Ramos (cell line): Measurements from ENCODE around the gene RPS4Y1.
"Not testable (repeated sequence)": the region's sequence is repeated elsewhere in the genome, so short reads cannot be mapped to it uniquely, and the experiment has no call there.

Source experiments
- in situ Hi-C: fragments of 300-500 bp; cut with MboI; formaldehyde crosslinking; loops from one replicate; pipeline ENCODE4 v1.14.3; 2022; ENCODE audit warnings: low sequenced_read_pairs; ENCODE audit not compliant: unreplicated experiment

RPS4Y1 gene

DNA sequence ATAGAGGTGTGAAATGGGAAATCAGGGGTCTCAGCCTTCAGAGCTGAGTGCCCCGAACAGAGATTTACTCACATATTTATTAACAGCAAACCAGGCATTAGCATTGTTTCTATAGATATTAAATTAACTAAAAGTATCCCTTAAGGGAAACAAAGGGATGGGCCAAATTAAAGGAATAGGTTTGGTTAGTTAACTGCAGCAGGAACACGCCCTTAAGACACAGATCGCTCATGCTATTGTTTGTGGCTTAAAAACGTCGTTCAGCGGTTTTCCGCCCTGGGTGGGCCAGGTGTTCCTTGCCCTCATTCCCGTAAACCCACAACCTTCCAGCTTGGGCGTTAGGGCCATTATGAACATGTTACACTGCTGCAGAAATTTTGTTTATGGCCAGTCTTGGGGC, 30.8 kb downstream of the RPS4Y1 start:
- in situ Hi-C loops, result not testable (repeated sequence)

DNA sequence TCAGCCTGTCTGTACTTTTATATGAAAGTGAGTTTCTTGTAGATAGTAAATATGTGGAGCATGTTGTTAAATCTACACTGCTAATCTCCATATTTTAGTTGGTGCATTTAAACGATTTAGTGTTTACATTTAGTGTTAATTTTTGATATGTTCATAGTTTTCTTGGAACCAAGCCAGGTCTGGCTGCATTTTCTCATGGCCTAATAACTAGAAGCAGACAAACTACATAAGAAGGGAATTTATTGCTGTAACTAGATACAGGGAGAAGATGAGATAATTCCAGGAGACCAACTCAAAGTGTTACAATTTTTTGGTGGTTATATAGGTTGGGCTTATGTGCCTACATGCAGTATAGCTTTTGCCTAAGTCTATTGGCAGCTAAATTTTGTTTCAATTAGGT, 32.8 kb downstream of the RPS4Y1 start:
- in situ Hi-C loops, result no loop called here

DNA sequence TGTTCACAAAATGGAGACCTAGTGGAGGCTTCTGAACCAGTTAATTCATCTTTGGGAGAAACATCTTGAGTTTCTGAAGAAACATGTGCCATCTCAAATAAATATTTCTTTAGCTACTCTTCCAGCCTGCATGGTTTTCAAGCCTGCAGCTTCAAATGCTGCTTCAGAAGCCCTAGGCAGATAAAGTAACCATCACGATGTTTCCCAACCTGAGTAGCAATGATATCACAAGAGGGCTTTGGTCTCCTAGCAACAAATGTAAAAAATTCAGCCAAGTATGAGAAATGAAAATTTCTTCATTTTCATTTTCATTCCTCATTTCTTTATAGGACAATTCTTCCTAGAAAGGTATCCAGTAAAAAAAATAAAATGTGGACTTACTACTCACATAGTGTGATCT, 42.2 kb downstream of the RPS4Y1 start:
- in situ Hi-C loops, result no loop called here

DNA sequence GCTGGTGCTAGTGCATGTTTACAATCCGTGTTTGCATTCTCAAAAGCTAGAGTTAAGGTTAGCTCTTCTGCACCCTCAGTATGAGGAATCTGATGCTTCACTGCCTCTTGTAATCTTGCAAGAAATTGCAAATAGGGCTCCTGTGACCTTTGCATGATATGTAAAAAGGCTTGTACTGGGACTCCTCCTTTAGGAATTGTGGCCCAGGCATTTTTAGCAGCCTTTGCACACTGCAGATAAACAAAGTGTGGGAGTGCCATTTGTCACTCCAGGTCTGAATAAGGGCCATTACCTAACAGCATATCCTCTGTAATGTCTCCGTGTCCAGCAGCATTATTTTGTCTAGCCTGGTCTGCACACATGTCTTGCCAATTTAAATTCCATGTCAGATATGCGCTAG, 44.5 kb downstream of the RPS4Y1 start:
- in situ Hi-C loops, result no loop called here

DNA sequence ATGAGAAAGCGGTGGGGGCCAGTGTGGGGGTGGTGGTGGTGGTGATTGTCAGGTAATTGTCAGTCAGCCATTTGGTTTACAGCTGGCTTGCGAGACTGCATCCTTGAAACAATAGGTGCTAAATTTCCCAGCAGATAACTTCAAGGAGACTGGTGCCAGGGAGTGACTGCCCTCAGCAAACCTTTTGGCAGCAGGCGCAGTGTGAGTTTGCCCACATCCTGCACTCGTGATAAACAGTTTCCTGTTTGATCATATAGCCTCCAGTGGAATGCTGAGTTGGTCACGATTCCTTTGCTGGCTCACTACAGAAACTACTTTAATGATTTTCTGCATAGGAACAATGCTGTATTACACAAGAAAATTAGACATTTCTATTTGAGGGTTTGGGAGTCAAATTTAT, 46.0 kb downstream of the RPS4Y1 start:
- in situ Hi-C loops, result no loop called here

DNA sequence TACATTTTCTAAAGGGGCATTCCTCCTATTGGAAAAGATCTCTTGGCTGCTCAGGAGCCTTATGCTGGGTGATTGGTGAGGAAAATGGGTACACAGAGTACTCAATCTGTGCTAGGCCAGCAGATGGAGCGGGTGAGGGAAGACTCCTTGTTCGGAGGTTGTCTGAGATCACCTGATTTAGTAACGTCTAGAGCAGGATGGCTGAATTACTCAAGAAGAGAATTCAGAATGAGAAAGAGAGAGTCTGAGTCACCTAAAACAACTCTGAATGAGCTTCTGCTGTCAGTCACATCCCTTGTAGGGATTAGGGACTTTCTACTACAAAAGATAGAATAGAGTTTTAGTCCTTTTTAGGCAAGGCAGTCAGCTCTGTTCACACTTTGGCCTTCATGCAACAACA, 46.6 kb downstream of the RPS4Y1 start:
- in situ Hi-C loops, result no loop called here

DNA sequence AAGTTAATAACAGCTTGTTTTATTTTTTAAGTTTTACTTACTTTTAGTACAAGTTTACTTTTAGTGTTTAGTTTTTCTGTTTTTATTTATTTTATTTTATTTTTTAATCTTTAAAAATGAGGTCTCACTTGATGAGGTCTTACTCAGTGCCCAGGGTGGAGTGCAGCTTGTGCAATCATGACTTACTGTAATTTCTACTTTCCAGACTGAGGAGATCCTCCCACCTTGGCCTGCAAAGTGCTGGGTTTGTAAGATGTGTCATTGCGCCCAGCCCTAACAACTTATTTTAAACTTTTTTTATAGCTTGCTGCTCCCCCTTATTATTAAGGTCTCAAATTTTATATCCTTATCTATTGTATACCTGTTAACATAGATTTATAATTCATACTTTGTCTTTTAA, 52.1 kb downstream of the RPS4Y1 start:
- in situ Hi-C loops, result no loop called here

DNA sequence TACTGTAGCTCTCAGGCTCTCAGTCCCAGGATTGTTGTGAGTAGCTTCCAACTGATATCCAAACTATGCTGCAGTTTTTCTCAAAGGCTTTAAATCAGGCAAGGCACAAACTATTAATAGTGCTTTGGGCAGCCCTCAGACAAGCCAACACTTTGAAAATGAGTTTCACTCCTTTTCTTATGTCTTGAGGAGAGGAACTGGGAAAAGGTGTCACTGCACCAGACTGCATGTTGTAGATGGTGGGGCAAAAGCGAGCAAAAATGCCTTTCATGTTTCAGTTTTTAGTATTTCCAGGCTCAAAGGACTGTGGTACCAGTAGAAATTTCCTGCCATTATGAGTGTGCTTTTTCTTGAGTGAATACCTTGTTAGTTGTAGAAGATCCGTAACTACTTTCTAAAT, 54.6 kb downstream of the RPS4Y1 start:
- in situ Hi-C loops, result no loop called here

DNA sequence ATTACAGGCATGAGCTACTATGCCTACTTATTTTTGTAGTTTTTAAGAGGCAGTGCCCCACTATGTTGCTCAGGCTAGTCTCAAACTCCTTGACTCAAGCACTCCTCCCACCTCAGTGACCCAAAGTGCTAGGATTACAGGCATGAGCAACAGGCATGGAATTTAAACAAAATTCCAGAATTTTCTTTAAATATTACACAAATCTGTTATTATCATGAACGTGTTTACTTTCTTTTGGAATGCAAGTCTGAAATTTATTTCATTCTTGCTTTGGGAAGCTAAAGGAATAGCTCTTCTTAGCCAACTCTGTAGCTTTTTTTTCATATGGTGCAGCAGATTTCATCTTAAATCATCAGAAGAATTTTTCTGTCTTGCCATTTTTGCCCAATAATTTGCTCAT, 66.0 kb downstream of the RPS4Y1 start:
- in situ Hi-C loops, result no loop called here

DNA sequence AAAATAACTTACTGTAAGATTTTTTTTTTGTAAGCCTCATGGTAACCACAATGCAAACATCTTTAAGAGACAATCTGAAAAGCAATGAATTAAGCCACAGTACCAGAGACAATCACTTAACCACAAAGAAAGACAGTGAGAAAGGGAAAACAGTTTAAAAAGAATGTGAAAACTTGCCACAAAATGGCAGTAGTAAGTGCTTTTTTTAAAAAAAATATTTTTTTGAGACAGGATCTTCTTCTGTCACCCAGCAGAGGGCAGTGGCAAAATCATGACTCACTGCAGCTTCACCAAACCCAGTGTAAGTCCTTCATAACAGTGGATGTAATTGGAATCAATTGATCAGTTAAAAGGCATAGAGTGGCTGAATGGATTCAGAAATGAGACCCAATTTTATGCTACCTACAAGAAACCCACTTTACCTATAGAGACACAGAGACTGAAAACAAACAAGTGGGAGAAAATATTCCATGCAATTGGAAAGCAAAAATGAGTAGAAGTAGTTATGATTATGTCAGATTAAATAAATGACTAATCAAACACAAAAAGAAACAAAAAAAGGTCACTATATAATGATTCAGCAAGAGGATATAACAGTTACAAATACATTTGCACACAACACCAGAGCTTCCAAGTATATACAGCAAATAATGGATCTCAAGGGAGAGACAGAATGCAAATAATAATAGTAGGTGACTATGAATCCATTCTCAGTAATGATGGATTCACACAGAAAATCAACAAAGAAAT, 71.8 kb downstream of the RPS4Y1 start:
- in situ Hi-C loops, result no loop called here
